Measurements from ENCODE around the gene ATP2A2. TPM values are rescaled to one million over a fixed set of nuclear protein-coding genes. Genes with fewer than 3 reads are reported as not detected.

ATP2A2 gene
- total RNA-seq, 2 donors from 2014 or later, result 1,597 to 3,086 TPM

DNA sequence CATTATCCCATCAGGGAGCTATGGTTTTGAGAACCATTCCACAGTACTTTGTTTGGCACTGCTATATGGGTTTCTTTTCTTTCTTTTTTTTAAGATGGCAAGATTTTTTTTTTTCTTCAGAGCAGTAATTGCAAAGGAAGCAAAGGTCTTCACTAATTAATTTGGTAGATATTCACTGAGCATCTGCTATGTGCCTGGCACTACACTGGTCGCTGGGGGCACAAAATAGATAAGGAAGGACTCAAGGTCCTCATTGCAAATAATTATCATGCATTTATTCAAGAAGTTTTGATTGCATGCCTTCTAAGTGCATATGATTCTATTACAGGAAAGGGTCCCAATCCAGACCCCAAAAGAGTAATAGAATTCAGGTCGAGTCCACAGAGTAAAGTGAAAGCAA lies 10.0 kb upstream of the ATP2A2 start:
- peaks cover 0 to 60% of the 10 kb centered on the region in 2 donors for H3K4me1 ChIP-seq
- peak overlapping the region; percentile 75 to 76 for H3K27ac ChIP-seq
- no peaks in the 10 kb centered on the region for H3K9me3 ChIP-seq
- TF ChIP-seq, protein P1, sequence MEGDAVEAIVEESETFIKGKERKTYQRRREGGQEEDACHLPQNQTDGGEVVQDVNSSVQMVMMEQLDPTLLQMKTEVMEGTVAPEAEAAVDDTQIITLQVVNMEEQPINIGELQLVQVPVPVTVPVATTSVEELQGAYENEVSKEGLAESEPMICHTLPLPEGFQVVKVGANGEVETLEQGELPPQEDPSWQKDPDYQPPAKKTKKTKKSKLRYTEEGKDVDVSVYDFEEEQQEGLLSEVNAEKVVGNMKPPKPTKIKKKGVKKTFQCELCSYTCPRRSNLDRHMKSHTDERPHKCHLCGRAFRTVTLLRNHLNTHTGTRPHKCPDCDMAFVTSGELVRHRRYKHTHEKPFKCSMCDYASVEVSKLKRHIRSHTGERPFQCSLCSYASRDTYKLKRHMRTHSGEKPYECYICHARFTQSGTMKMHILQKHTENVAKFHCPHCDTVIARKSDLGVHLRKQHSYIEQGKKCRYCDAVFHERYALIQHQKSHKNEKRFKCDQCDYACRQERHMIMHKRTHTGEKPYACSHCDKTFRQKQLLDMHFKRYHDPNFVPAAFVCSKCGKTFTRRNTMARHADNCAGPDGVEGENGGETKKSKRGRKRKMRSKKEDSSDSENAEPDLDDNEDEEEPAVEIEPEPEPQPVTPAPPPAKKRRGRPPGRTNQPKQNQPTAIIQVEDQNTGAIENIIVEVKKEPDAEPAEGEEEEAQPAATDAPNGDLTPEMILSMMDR (IDR thresholded peaks at IDR 0.05), result no peak
- no peak overlapping the region for H3K4me3 ChIP-seq
- H3K27me3 ChIP-seq, result no peaks in the 10 kb centered on the region
- DNase-seq (ENCODE audit: low spot score), result no peak
- no peaks in the 10 kb centered on the region for H3K36me3 ChIP-seq

DNA sequence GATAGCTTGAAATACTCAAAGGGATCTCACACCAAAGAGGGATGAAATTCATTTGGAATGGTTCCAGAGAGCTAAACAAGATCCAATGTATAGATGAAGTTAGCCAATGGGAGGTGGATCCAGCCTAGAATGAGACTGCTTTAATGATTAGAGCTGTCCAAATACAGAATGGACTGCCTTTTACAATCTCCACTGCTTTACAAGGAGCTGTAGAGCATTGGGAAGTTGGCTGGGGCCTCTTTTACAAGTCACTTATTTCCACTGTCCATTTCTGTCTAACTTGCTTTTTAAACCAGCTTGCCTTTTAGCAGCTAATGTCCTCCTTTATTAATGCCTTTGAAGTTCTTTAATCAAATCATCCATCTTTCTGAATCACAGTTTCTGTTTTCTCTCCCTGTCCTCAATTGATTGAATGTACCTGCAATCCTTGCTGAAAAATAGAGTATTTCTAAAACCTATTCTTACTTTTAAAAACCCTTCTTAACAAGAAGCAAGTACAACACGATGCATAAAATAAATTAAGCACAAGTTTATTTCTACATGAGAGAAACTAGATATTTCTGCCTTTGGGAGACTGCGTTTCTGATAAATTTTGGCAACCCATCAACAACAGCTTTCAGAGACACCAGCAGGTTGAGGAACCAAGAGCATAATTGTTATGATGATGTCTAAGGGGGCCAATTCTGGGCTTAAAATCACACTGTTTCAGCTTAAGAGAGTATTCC lies 3.4 kb upstream of the ATP2A2 start:
- Histone ChIP-seq H3K27ac (peak overlapping the region; percentile 98 to 100), H3K4me1 (peaks cover 0 to 14% of the 10 kb centered on the region in 2 donors), H3K27me3 (no peaks in the 10 kb centered on the region), H3K36me3 (peaks cover 11% of the 10 kb centered on the region), H3K9me3 (no peaks in the 10 kb centered on the region), H3K4me3 (no peak overlapping the region)
- TF ChIP-seq, protein P1 (IDR thresholded peaks at IDR 0.05), result no peak
- no peak for DNase-seq (ENCODE audit: low spot score)

DNA sequence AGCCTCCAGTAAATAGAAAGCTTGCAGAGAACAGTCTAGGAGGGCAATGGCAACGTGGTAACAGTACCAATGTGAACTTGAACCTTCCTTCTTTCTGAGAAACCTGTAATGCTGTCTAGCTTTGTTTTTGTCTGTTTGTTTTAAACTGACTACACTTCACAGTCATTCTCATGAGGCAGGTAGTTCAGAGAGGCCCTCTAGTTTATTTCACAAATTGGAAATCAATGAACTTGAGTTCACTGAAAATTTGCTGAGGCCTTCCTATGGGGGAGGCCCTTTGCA lies 2.9 kb upstream of the ATP2A2 start:
- Histone ChIP-seq H3K9me3 (no peaks in the 10 kb centered on the region), H3K4me1 (peaks cover 0 to 16% of the 10 kb centered on the region in 2 donors), H3K27me3 (no peaks in the 10 kb centered on the region), H3K4me3 (no peak overlapping the region), H3K27ac (peak overlapping the region; percentile 98 to 100), H3K36me3 (peaks cover 16% of the 10 kb centered on the region)
- TF ChIP-seq, protein P1 (IDR thresholded peaks at IDR 0.05), result no peak
- DNase-seq (ENCODE audit: low spot score), result no peak

DNA sequence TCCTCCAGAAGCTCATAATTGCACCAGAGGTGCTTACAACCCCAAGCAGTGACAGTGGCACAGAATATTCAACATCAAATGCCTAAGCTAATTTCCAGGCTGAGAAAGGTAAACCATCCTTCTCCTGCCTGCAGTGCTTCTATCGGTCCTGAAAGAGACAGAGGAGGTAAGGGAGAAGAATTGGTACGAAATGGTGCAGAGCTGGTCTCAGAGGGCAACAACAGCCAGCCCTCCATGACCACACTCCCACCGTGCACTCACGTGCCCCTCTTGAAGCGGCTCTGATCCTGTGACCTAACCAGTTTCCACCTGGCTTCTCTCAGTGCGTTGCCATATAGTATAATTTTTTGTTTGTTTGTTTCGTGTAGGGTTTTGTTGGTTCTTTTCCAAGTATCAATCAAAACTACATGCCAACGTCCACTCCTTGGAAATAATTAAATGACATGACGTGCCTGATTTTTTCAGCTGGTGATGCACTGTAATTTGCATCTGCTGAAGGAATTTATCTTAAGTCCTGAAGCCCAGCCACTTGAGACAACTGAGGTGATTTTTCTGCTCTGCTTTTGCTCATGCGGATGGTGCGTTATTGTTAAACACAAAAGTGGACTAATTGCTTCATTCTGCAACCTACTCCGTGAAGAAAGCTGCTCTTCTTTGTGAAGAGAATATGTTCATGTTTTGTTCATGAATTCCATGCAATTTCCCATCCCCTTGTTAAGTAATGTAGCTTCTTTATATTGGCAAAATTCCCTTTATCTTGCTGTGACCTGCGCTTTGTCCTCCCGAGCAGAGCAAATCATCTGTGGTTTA lies 1.3 kb upstream of the ATP2A2 start:
- Histone ChIP-seq H3K27me3 (no peaks in the 10 kb centered on the region), H3K36me3 (peaks cover 32% of the 10 kb centered on the region), H3K4me3 (peak overlapping the region; percentile 72 to 88), H3K27ac (peak overlapping the region; percentile 98 to 100), H3K9me3 (no peaks in the 10 kb centered on the region), H3K4me1 (peaks cover 0 to 23% of the 10 kb centered on the region in 2 donors)
- TF ChIP-seq, protein P1 (IDR thresholded peaks at IDR 0.05), result no peak
- DNase-seq (ENCODE audit: low spot score), result peak; percentile 51

DNA sequence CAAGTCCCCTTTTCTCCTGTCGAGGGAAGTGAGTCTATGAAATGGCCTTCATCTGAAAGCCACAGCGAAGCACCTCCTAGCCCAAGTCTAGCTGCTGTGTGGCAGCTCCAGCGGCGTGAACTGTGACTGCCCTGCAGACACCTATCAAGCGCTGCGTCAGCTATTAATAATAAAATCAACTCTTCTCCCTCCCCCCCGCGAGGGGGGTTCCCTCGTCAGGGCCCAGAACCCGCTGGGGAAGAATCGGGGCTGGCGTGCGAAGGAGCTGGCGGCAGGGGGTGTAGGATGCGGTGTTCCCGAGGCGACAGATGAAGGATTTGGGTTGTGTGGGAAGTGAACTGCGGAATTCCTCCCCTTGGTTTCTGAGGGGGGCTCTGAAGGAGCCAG lies 662 bp upstream of the ATP2A2 start:
- H3K4me3 ChIP-seq, result peak overlapping the region; percentile 72 to 88
- TF ChIP-seq, protein P1 (IDR thresholded peaks at IDR 0.05), result peak in 1 of 2 donors; percentile 33
- peak overlapping the region; percentile 98 to 100 for H3K27ac ChIP-seq
- no peaks in the 10 kb centered on the region for H3K9me3 ChIP-seq
- H3K36me3 ChIP-seq, result peaks cover 38% of the 10 kb centered on the region
- no peaks in the 10 kb centered on the region for H3K27me3 ChIP-seq
- DNase-seq (ENCODE audit: low spot score), result peak; percentile 74
- peaks cover 0 to 23% of the 10 kb centered on the region in 2 donors for H3K4me1 ChIP-seq
